NCI-H510A treated with DMSO at 0.1 percent for 48 hours (cell line): ENCODE results near the gene PPARGC1A.

Experiments
- DNase-seq: peaks from one replicate; lab custom pipeline; 2025; lab: John Stamatoyannopoulos, UW

PPARGC1A gene

DNA sequence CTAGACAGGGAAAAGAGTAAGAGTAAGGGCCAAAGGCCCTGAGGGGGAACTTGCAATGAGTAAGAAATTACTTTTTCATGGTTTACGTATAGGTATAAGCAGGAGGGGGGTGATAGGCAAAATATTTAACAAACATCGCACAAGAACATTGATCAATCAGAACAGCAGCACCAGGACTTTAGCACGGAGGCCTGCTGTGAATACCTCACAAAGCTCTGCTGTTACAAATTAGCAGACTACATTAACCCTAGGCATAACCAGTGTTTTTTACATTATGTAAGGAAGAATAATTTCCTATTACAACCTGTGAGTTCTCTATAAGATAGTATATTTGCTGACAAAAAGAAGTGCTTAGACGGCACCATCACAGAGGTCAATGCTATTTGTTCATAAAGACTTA is 44.9 kb downstream of the PPARGC1A start:
- no peak for DNase-seq

DNA sequence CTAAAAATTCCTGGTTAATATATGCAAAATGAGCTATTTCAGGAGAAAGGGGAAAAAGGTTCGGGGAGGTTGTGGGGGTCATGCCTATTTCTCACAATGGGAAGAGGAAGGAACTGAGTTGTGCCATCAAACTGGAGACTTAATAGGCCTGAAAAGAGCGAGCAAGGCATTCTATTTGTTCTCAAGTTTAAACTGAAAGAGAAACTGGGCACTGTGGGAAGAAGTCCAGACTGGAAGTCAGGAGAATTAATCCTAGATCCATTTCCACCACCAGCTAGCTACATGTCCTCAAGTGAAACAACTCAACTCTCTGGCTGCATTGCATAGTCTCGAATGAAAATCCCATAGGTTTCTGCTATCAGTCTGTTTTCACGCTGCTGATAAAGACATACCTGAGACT is 50.6 kb downstream of the PPARGC1A start:
- no peak for DNase-seq

DNA sequence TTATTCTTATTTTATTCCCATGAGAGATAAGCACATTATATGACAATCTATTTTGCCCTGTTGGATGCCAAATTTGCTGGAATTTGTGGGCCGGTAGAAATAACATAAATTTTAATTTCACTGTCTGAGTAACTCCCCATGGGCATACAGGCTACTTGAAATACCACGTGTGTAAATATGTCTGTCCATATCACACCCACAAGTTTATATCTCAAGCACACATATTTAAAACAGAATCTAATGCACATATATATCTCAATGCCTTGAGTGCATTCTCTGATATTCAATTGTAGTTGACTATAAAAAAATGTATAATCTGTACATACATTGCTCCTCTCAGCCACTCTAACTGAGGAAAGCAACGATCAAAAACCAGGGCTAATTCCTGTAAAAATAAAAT is 51.2 kb downstream of the PPARGC1A start:
- DNase-seq, result no peak

DNA sequence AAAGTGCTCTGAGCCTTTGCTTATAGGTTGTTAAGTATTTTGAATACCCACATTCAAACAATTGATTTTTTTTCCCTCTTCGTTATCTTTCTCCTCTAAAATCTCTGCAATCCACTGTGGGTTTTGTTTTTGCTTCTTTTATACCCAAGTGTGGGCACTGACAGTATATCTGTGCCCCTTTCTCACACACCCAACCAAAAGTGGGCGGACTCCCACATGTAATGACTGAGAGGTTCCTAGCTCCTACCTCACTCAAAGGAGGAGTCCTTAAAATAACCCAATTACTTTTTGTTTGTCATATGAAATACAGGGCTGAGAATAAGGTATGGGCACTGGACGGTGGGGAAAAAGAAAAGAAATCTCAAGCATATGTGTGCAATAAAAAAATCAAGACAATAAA is 51.7 kb downstream of the PPARGC1A start:
- no peak for DNase-seq

DNA sequence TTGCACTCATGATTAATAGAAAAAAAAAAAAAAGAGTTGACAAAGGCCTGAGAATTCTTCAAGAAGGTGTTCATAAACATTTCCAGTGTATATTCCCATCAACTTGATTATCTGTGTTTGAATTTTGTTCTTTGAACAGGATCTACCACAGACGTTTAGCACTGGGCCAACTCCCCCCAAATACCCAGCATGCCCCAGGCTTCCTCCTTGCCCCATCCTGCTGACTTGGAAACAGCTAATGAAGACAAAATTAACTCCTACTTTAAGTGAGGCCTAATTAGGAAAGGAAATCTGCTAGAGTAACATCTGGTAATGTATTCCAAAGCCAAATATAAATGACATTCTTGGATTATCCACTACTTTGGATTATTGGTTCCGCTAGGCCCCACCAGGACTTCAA is 52.5 kb downstream of the PPARGC1A start:
- DNase-seq, result no peak

DNA sequence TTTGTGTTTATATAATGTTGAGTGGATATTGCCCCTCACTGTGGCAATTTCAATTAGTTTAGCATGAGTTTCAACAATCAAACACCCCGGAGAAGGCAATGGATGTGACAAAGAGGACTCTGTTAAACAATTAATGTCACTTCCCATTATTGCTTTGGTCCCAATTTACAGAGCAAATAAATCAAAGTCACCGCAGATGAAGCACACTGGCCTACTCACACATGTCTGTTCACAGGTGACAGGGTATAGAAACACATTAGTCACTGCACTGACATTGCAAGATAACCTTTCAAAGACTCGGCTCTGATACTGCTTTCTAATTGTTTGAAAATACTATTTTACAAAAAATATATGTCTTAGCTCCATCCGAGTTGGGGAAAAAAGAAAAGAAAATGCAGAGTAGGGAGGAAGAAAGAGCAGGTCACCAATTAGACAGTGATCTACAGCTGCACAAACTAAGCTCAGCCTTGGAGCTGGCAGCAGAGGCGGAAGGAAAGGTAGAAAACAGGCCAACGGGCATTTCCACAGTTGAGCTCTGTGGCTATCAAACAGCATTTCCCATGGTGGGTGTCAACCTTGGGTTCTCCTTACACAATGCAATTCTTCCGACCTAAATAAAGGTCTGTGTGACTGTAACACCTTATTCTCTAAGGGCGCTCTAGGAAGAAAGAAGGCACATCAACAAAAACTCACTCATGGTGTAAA is 53.9 kb downstream of the PPARGC1A start:
- DNase-seq, result no peak

DNA sequence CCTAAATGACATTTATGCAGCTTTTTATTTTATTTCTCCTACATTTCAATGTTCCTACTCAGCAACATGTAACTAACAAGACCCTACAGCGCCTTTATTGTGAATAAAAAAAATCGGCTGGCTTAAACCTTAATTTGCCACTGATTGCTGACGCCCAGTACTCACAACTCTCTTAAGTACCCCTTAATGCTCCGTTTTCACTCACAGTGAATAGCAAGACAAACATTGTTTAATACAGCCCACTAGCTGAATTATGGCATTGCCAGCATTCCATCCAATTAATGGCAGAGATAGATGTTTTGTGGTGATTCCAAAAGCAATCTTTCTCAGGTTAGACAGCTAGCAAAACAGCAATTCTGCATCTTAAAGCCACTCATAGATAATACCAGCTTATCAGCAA is 61.1 kb downstream of the PPARGC1A start:
- DNase-seq, result no peak

DNA sequence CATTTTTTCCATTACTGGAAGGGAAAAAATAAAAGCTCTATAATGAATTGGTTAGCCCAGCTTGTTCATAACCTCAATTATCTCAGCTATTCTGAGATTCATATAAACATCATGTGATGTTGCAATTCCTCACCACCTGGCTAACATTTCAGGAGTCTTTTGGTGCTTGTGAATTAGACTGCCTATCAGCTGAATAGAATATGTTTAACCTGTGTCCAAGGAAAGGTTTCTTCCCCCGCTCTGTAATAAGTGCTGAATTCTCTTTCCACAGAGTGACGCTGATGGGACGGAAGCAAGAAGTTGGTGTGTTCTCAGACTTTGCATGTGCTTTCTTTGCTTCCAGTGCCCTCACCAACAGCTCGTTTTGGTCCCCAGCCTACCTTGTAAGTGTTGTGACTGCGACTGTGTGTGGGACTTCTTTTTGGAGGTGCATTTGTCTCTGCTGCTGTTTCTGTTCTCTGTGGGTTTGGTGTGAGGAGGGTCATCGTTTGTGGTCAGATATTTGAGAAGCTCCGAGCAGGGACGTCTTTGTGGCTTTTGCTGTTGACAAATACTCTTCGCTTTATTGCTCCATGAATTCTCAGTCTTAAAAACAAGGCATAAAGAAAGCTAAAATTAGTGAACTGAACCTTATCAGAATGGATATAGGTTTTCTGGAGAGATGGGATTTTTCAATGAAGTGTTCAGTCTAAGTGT is 61.7 kb downstream of the PPARGC1A start:
- no peak for DNase-seq

DNA sequence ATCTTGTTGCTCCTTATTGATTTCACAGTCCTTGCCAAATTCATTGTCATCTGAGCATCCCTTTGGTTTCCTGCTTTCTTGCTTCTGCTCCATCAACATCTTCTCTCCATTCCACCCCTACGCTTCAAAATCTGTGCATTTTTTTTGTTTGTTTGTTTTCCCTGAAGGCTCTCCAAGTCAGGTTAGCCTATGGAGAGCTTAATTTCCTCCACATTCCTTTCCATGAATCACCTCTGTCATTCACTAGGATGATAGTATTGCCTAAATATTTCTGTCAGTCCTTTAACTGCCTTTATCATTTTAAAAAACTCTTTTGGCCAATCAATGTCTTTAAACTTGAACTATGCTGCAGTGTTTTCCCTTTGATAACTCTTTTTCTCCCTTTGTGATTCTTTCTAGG is 67.7 kb downstream of the PPARGC1A start:
- DNase-seq, result no peak

DNA sequence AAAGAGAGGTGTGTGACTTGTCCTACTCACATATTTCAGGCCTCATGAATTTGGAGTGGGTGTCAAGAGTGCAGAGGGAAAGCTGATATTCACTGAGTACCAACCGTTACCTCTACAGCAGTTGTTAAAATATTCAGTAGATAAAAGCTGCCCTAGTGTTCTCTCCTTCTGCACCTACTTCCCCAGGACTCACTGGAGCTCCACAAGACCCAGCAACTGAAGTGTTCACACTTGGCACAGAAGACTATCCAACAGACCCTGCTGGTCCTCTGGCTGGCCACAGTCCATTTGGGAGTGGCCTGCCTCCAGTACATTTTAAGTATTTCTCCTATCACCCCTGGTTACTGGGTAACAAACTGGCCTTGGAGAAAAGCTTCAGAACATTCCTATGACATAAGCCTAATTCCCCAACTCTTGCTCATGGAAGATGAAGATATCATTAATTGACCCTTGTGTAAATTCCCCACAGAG is 70.8 kb downstream of the PPARGC1A start:
- DNase-seq, result peak; percentile 15

DNA sequence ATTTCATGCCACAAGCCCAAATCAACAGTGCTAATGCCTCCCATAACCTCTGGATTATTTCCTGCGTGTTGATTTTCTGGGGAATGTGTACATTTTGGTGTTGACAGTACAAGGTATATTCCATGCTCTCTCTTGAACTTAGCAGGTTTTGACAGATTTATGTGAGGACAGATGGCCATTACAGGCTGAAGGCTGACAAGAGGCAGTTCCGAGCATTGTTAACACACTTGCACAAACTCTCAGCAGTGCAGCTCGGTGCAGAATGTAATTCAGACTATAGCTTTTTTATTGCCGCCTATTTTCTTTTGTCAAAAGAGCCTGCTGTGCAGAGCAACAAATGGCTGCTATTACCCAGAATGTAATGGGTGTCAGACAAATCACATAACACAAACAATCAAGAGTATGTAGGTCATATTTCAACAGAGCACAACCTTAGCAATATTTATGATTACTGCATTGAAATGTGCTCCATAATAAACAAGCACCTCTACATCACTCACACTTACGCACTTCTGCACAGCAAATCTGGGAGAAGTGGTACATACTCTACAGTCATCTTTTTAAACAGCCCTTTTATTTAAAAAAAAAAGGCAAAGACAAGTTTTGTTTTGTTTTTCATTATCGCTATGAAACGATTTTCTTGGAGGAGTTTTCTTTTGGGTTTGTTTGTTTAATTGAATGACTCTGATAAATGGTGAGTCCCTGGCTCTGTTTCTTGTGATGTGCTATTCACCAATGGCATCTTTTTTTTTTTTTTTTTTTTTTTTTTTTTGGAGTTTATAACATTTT is 71.6 kb downstream of the PPARGC1A start:
- DNase-seq, result peak; percentile 70

DNA sequence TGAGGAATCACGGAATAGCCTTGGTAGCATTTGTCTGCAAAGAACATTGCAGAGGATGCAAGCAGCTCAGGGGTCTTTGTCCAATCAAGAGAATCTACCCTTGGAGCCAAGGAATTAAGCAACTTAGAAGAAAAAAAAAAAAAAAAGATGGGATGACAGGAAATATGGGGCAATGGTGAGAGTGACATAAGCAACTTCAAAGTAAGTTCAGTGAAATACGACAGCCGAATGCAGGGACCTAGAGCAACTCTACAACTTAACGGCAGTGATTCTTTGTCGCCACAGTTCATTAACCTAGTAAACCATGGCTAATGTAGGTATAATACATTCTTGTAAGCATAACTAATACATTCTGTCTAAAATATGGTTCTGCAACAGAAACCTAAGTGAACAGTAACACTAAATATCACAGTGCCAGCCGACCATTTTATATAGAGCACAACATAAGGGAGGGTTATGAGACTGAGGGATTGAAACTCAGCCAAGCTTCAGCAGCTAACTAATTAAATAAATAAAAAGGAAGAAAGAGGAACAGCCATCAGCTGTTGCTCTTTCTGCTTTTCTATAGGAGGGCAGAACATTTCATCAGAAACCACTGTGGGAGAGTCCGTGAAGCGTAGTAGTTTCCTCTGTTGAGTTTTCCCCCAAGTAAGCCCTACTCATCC is 74.7 kb downstream of the PPARGC1A start:
- no peak for DNase-seq

DNA sequence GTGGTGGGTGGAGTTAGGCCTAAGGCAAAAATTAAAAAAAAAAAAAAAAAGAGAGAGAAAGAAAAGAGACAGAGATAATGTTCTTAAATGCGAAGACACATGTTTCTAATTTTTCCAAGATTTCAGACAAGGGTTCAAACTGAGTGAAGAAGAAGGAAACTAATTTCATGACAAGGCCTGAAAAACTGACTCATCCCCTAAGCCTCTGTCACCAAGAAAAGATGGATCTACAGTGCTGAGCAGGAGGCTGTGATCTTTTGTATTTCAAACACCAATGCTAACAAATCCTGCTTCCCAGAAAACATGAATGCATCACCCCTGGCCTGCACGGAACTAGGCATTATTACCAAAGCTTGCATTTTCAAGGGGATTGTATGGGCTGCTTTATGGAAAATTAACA is 75.3 kb downstream of the PPARGC1A start:
- DNase-seq, result no peak

DNA sequence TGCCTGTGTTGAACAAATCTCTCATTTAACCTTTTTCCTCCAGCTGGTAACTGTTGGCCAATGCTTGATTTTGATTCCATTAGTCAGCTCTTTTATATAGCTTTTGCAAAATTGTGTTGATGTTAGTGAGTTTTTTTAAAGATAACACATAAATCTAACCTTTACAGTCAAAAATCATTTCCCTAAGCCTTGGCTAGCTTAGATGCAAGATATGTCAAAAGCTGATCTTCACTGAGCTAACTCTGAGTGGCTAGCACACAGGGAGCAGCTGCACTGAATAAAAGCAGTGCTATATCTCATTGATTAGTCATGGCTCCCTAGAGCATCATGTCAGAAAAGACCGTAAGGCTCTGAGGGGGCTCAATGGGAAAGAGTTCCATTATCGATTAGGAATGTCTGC is 78.7 kb downstream of the PPARGC1A start:
- no peak for DNase-seq

DNA sequence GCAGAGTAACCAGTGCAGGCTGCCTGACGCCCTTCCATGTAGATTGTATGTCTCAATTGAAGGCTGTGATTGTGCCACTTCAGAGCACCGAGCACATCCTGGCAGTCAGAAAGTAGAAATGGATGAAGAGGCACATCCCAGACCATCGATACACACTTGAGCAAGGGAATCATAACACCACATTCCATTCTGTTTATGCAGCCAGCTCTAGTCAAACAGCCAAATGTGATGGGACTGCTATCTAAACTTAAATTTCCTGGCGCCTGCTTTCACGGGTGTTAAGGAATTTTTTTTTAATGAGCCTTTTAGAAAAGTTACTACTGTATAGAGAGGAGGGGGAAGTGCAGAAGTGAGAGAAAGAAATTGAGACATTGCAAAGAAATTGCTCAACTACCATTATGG is 84.4 kb downstream of the PPARGC1A start:
- DNase-seq, result no peak

DNA sequence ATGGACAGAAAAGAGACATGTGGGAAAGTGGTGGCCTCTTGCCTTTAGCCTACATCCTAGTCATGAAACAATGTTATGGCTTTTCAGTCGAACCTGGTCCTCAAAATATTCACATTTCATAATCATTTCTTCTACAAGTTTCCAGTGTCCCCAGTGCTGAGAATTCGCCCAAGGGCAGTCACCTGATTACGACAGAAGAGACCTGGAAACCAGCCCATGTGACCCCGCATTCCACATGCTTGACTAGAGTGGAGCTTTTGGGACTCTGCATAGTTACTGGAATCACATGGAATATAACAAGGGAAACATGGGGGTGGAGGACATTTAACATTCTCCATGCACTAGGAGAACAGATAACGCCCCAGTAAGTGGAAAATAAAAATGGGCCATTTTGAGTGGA is 100.1 kb downstream of the PPARGC1A start:
- DNase-seq, result no peak

DNA sequence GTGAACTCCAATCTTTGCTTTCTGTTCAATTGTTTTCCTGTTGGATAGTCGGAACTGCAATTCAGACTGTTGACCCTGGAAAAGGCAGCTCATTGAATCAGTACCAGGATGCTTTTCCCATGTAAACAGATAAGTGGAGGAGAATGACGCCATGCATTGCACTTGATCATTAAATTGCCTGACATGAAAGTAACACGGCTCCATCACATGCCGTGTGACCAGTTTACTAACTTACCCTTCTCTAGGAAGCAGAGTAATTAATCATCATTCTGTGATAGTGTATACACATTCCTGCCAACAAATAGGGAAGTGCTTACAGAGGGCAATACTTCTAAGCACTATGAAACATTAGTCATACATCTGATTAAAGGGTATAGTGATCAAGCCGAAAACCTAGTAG is 101.4 kb downstream of the PPARGC1A start:
- DNase-seq, result peak; percentile 9

DNA sequence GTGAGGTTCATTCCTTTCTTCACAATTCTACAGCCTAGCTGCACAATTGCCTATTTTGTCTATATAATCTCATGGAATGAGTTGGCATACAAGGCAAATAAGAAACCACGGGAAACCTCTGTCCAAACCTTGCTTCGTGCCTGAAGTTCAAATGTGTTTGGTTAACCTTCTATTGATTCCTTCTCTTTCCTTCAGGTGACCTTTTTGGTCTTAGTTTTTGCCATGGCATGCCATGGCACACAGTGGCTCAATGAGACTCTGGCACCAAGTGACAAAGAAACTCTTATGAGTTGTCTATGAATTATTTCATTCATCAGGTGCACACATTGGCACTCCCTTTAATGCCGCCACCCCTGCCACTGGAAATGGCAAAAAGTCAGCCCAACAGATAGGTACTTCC is 101.8 kb downstream of the PPARGC1A start:
- no peak for DNase-seq

DNA sequence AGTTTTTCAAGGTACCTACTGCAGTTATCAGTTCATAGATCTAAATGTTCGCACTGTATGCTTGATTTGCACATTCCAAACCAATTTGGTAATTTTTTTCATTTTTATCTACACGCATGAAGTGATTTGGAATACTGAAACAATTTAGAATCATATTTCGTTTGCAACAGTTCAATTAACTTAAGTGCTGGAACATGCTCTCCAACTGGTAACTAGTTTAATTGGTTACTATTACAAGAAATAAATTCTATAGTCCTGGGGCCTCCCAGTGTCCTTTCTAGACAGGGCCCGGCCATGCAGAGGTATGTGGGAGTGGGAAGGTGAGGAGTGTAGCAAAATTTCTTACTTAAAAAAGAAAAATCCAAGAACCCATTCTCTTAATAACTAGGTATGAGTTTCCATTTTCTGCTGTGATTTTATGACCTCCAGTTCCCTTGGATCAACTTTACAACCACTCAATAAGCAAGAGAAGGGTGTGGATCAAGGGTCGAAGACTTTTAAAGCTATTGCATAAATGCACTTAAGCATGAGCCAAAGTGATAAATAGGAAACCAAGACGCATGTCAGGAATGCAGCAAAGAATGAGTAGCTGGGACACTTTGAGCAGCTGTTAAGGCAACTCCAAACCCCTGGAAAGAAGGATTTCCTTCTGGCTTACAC is 106.9 kb downstream of the PPARGC1A start:
- no peak for DNase-seq

DNA sequence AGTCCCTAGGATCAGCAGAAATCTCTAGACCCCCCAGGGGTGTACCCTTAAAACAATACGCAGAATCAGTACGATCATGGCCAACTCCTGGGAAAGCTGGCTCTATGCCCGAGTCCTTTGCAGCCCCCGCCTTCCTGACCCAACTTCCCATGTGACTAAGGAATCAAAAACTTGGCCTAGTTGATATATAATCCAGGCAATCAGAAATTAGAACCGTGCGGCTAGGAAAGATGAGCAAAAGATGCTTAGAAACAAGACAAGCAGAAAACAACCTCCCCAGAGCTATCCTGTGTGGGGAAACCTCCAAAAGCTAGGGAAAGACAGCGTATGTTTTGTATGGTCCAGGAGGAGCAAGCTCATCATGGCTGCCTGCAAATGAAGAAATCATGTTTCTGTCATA is 110.0 kb downstream of the PPARGC1A start:
- no peak for DNase-seq

DNA sequence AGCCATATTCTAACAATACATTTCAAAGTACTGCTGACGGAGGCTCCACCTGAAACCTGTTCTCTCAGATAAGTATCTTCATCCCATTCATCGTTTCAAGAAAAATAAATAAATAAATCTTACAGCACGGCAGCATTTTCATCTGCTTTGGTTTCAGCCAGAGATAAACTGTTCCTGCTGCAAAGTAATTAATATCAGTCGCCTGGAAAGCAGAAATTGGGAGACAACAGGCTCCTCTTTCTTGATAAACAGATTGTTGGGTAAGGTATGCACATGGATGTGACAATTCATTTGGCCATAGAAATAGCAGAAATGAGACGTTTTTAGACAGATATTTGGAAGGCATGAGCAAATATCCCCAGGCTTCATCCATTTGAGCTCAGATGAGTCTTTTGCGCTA is 110.4 kb downstream of the PPARGC1A start:
- DNase-seq, result no peak

DNA sequence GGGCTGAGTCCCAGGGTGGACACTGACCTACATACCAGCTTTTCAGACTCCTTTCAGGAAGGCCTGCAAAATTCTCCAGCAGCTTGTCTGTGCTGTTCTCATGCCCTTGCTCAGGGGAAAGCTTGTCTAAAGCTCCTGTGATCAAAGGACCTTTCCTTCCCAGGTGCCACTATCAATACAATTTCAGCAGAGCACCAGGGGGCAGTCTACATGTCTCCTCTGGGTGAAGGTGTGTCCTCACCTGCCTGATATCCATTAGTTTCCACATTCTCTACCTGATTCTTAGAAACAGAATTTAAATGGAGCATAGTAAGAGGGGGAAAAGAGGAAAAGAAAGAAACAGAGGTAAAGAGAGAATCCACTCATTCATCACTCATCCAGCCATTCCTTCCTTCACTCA is 114.2 kb downstream of the PPARGC1A start:
- no peak for DNase-seq
